ENCODE data around the gene TUBB4B.

The TUBB4B gene

GRCh38 chr9:137215196-137215986 is 25.7 kb upstream of the TUBB4B start:
- TF ChIP-seq EZH2phosphoT487 (conservative IDR thresholded peaks at IDR 0.05; ENCODE audit: low read length) (no peak), CTCF (IDR thresholded peaks at IDR 0.05; ENCODE audit: insufficient read depth, low read length, poor library complexity, severe bottlenecking) (no peak)
- H3K9ac ChIP-seq (ENCODE audit: low read length), result no peak overlapping the region
- H3K9me2 ChIP-seq (replicated peaks; ENCODE audit: insufficient read depth, low read length), result no peaks in the 10 kb centered on the region
- no peaks in the 10 kb centered on the region for H3K9me3 ChIP-seq (ENCODE audit: insufficient read depth, low read length)
- H3K79me2 ChIP-seq (ENCODE audit: insufficient read depth, low read length), result no peaks in the 10 kb centered on the region
- no peaks in the 10 kb centered on the region for H3K36me3 ChIP-seq (ENCODE audit: low read length)
- H3K27me3 ChIP-seq (ENCODE audit: low read length), result no peaks in the 10 kb centered on the region
- no peak overlapping the region for H3K4me3 ChIP-seq (ENCODE audit: insufficient read depth, low read length, poor library complexity, severe bottlenecking)
- no peak overlapping the region for H3K4me2 ChIP-seq (ENCODE audit: low read depth, low read length, poor library complexity, severe bottlenecking)
- H3K27ac ChIP-seq (ENCODE audit: low read depth, low read length), result no peak overlapping the region
- no peaks in the 10 kb centered on the region for H4K20me1 ChIP-seq (ENCODE audit: low read depth, low read length)
- H2AFZ ChIP-seq (ENCODE audit: low read depth, low read length, severe bottlenecking), result no peak overlapping the region
- no peaks in the 10 kb centered on the region for H3F3A ChIP-seq (ENCODE audit: insufficient read depth)

DNA sequence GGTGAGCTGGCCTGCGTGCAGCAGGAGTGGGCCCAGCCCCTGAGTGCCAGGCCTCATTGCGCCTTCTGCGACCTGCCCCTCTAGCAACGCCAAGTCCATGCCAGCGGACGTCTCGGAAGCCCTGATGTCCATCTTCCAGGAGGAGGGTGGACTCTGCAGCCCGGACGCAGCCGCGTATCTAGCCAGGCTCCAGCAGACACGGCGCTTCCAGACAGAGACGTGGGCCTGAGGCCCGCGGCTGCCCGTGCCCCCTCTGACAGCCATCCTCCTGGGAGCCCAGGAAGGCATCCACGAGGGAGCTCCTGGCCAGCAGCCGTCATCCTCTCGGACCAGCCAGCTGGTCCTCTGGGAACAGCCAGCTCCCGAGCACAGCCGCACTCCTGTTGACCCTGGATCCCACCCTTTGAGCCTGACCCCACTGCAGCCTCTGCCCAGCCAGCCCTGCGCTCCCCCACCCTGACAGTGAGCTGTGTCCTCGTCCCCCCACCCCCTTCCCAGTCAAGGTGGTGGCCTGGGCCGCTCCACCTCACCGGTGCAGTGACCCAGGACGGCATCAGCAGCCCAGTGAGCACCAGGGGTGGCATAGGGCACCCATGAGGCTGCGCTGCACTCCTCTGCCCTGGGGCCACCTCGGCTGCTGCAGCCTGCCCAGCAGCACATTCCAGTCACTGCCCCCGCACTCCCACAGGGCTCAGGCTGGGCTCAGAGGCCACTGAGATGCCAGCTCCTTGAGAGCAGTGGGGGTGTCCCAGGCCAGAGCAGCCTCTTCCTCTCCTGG is 24.7 kb upstream of the TUBB4B start:
- H3K27ac ChIP-seq (ENCODE audit: low read depth, low read length), result no peak overlapping the region
- H3K9me3 ChIP-seq (ENCODE audit: insufficient read depth, low read length), result no peaks in the 10 kb centered on the region
- no peaks in the 10 kb centered on the region for H4K20me1 ChIP-seq (ENCODE audit: low read depth, low read length)
- H3K4me2 ChIP-seq (ENCODE audit: low read depth, low read length, poor library complexity, severe bottlenecking), result no peak overlapping the region
- H2AFZ ChIP-seq (ENCODE audit: low read depth, low read length, severe bottlenecking), result no peak overlapping the region
- no peak for TF ChIP-seq CTCF (IDR thresholded peaks at IDR 0.05; ENCODE audit: insufficient read depth, low read length, poor library complexity, severe bottlenecking)
- no peak for TF ChIP-seq EZH2phosphoT487 (conservative IDR thresholded peaks at IDR 0.05; ENCODE audit: low read length)
- H3K79me2 ChIP-seq (ENCODE audit: insufficient read depth, low read length), result no peaks in the 10 kb centered on the region
- no peaks in the 10 kb centered on the region for H3K27me3 ChIP-seq (ENCODE audit: low read length)
- H3F3A ChIP-seq (ENCODE audit: insufficient read depth), result no peaks in the 10 kb centered on the region
- no peaks in the 10 kb centered on the region for H3K9me2 ChIP-seq (replicated peaks; ENCODE audit: insufficient read depth, low read length)
- H3K4me3 ChIP-seq (ENCODE audit: insufficient read depth, low read length, poor library complexity, severe bottlenecking), result no peak overlapping the region
- no peak overlapping the region for H3K9ac ChIP-seq (ENCODE audit: low read length)
- no peaks in the 10 kb centered on the region for H3K36me3 ChIP-seq (ENCODE audit: low read length)

- no peaks in the 10 kb centered on the region for H3K36me3 ChIP-seq (ENCODE audit: low read length)
- no peaks in the 10 kb centered on the region for H3K9me3 ChIP-seq (ENCODE audit: insufficient read depth, low read length)
- TF ChIP-seq CTCF (IDR thresholded peaks at IDR 0.05; ENCODE audit: insufficient read depth, low read length, poor library complexity, severe bottlenecking) (no peak), EZH2phosphoT487 (conservative IDR thresholded peaks at IDR 0.05; ENCODE audit: low read length) (no peak)
- no peaks in the 10 kb centered on the region for H3K79me2 ChIP-seq (ENCODE audit: insufficient read depth, low read length)
- no peak overlapping the region for H3K4me2 ChIP-seq (ENCODE audit: low read depth, low read length, poor library complexity, severe bottlenecking)
- H3K27ac ChIP-seq (ENCODE audit: low read depth, low read length), result no peak overlapping the region
- no peak overlapping the region for H3K9ac ChIP-seq (ENCODE audit: low read length)
- no peaks in the 10 kb centered on the region for H3F3A ChIP-seq (ENCODE audit: insufficient read depth)
- H3K4me3 ChIP-seq (ENCODE audit: insufficient read depth, low read length, poor library complexity, severe bottlenecking), result no peak overlapping the region
- no peaks in the 10 kb centered on the region for H3K27me3 ChIP-seq (ENCODE audit: low read length)
- H3K9me2 ChIP-seq (replicated peaks; ENCODE audit: insufficient read depth, low read length), result no peaks in the 10 kb centered on the region
- no peaks in the 10 kb centered on the region for H4K20me1 ChIP-seq (ENCODE audit: low read depth, low read length)
- H2AFZ ChIP-seq (ENCODE audit: low read depth, low read length, severe bottlenecking), result no peak overlapping the region
Observed at GRCh38 chr9:137217276-137218211, 23.5 kb upstream of the TUBB4B start.
